KOPT-K1 (cell line): ENCODE data around the gene JMY.

Experiments used
- H3K27ac ChIP-seq: fragments of 200-600 bp; sonication (generic); 2 replicates; pipeline ENCODE4 v1.5.1; 2016; ENCODE audit warnings: antibody characterized with exemption, mild to moderate bottlenecking, low read depth, low read length; ENCODE audit not compliant: poor library complexity, severe bottlenecking
- H3K36me3 ChIP-seq: fragments of 200-600 bp; sonication (generic); 2 replicates; pipeline ENCODE4 v1.5.1; 2017; ENCODE audit warnings: antibody characterized with exemption, mild to moderate bottlenecking, low read length, moderate library complexity; ENCODE audit not compliant: insufficient read depth
- H3K9me3 ChIP-seq: fragments of 200-600 bp; sonication (generic); 2 replicates; pipeline ENCODE4 v1.5.1; 2017; ENCODE audit warnings: antibody characterized with exemption, low read length, mild to moderate bottlenecking; ENCODE audit not compliant: insufficient read depth, poor library complexity, severe bottlenecking

Gene JMY

DNA sequence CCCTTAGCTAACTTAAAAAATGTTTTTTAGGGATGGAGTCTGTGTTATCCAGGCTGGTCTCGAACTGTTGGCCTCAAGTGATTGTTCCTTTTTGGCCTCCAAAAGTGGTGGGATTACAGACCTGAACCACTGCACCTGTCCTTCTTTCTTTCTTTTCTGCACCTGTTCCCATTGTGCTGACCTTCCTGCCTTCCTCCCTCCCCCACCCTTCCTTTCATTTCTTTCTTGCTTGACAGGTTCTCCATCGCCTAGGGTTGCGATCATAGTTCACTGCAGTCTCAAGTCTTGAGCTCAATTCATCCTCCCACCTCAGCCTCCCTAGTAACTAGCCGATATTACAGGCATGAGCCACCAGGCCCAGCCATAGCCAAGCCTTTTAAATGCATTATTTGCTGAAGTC lies 20.6 kb downstream of the JMY start:
- Histone ChIP-seq H3K9me3 (peaks cover 8% of the 10 kb centered on the region), H3K36me3 (no peaks in the 10 kb centered on the region), H3K27ac (no peak overlapping the region)

DNA sequence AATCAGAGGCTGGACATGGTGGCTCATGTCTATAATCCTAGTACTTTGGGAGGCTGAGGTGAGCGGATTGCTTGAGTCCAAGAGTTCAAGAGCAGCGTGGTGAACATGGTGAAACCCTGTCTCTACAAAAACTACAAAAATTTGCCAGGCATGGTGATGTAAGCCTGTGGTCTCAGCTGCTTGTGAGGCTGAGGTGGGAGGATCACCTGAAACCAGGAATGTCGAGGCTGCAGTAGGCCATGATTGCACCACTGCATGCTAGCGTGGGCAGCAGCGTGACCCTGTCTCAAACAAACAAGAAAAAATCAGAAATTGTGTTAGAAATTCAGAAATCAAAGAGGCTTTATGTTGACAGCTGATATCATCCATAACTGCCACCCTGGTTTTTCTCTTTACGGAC lies 21.4 kb downstream of the JMY start:
- Histone ChIP-seq H3K36me3 (no peaks in the 10 kb centered on the region), H3K9me3 (peaks cover 8% of the 10 kb centered on the region), H3K27ac (no peak overlapping the region)

DNA sequence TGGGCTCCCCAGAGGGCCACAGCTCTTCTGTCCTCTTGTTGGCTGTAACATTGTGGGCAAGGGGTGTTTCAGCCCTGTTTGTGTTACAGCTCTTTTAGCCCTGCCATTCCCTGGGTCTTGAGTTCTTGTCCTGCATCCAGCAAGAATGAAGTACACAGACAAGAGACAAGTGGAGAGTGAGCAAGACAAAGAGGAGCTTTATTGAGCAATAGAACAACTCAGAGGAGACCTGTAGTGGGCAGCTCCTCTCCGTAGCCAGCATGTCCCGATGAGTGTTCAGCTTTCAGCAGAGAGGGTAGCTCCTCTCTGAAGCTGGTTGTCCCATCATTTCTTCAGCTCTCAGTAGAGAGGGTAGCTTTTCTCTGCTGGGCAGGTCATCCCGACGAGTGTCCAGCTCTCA lies 22.9 kb downstream of the JMY start:
- no peaks in the 10 kb centered on the region for H3K36me3 ChIP-seq
- H3K9me3 ChIP-seq = peaks cover 8% of the 10 kb centered on the region
- H3K27ac ChIP-seq = no peak overlapping the region

DNA sequence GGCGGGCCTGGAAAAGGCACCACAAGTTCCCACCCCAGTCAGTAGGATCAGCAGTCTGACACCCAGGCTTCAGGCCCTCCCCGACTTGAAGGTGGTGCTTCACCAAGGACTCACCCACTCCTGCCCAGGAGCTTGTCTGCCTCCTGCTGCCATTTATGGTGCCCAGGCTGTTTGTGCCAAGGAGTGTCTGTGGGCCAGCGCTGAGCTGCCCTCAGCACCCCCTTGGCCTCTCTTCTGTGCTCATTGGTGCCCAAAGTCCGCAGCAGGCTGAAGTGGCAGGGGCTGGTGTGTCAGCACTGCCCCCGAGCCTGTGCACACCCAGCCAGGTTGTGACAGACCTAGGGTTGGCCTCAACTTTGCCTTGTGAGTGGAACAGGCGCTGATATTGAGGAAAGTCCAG lies 23.5 kb downstream of the JMY start:
- no peak overlapping the region for H3K27ac ChIP-seq
- H3K36me3 ChIP-seq = no peaks in the 10 kb centered on the region
- H3K9me3 ChIP-seq = peaks cover 8% of the 10 kb centered on the region

DNA sequence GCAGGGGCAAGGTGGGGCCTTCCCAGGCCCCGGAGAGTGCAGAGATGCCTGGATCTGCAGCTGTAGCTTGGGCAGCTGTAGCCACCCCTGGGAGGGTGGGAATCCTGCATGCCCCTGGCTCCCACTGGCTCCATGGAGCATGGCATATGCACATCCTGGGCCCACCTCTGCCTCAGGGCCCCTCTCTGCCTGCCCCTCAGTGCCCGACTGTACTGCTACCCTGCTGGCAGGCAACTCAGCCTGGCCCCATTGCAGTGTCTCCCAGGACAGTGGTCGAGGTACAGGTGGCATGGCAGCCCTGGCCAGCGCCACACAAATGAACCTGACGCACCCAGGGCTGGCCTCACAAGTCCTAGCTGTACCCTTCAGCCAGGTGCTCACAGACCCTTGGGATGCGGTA lies 23.9 kb downstream of the JMY start:
- Histone ChIP-seq H3K27ac (no peak overlapping the region), H3K9me3 (peaks cover 8% of the 10 kb centered on the region), H3K36me3 (no peaks in the 10 kb centered on the region)

DNA sequence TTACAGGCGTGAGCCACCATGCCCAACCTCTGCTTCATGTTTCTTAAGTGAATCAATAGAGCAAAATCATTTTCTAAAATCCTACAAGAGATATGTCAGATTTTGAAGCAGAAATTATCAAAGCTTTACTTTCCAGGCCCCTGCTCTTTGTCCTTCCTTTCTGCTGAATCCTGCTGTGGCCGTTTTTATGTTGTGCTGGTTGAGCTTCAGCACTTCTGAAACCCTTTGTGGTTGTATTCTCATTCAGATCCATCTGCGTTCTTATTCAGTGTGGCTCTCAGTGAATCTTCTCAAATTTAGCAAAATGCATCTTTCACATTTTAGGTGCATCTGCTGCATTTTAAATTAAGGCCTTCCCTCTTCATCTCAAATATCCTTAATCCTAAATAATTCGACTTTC lies 26.0 kb downstream of the JMY start:
- Histone ChIP-seq H3K9me3 (peaks cover 8% of the 10 kb centered on the region), H3K27ac (no peak overlapping the region), H3K36me3 (no peaks in the 10 kb centered on the region)

DNA sequence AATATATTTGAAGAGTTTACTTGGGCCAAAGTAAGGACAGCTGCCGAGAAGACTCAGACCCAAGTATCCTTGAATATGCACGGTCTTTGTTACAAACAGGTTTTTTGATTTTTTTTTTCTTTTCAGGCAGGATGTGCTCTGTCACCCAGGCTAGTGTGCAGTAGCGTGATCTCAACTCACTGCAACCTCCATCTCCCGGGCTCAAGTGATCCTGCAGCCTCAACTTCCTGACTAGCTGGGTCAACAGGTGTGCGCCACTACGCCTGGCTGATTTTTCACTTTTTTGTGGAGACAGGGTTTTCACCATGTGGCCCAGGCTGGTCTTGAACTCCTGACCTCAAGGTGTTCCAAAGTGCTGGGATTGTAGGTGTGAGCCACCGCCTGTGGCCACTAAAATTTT lies 27.4 kb downstream of the JMY start:
- peaks cover 8% of the 10 kb centered on the region for H3K9me3 ChIP-seq
- no peaks in the 10 kb centered on the region for H3K36me3 ChIP-seq
- peak overlapping the region; percentile 9 for H3K27ac ChIP-seq

DNA sequence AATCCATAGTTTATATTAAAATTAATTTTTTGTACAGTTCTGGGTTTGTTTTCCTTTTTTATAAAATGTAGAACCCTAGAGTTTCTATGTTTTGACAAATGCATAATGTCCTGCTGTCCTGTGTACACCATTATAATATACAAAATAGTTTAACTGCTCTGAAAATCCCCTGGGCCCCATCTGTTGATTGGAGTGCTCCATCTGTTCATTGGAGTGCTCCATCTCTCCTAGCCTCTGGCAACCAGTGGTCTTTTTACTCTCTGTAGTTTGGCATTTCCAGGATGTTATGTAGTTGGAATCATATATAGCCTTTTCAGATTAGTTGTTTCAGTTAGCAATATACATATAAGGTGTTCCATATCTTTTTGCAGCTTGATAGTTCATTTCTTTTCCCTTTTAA lies 31.2 kb downstream of the JMY start:
- H3K36me3 ChIP-seq = no peaks in the 10 kb centered on the region
- H3K27ac ChIP-seq = no peak overlapping the region
- no peaks in the 10 kb centered on the region for H3K9me3 ChIP-seq

DNA sequence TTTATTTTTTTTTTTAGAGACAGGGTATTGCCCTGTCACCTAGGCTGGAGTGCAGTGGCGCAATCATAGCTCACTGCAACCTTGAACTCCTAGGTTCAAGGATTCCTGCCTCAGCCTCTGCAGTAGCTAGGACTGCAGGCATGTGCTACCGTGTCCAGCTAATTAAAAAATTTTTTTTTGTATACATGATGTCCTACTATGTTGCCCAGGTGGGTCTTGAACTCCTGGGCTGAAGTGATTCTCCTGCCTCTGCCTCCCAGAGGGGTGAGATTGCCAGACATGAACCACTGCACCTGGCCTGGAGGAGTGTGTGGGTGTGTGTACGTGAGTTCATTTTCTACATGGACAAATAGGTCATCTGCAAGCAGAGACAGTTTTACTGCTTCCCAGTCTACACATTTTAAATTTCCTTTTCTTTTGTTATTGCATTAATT lies 33.8 kb downstream of the JMY start:
- Histone ChIP-seq H3K9me3 (no peaks in the 10 kb centered on the region), H3K27ac (no peak overlapping the region), H3K36me3 (no peaks in the 10 kb centered on the region)

DNA sequence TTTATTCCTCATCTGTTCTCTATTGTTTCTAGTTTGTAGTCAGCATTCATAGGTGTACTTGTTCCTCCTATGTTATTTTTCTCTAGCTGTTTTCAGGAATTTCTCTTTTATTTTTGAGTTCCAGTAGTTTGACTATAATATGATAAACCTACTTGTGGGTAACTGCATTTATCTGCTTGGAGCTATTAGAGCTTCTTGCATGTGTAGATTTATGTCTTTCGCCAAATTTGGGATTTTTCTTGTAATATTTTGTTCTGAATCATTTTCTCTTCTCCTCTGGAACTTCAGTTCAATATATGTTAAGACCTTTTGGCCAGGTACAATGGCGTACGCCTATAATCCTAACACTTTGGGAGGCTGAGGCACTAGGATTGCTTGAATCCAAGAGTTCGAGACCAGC lies 37.4 kb downstream of the JMY start:
- no peaks in the 10 kb centered on the region for H3K36me3 ChIP-seq
- H3K9me3 ChIP-seq = no peaks in the 10 kb centered on the region
- H3K27ac ChIP-seq = no peak overlapping the region

DNA sequence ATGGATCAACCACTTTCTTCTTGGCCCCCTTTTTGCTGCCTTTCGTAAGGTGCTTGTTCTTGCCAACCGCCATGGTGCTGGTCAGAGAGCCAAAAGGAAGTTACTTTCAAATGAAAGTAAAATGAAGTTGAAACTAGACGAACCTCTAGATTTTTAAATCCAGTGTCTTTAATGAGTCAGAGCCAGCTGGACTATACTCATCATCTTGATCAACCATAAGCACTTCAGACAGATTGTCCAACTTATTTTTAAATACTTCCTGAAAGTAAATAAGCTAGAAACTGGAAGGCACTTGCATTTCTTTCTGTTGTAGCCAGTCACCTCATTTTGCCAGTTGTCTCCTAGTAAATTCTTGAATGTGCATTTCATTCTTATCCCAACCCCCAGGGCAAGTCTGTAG lies 48.9 kb downstream of the JMY start:
- no peaks in the 10 kb centered on the region for H3K36me3 ChIP-seq

DNA sequence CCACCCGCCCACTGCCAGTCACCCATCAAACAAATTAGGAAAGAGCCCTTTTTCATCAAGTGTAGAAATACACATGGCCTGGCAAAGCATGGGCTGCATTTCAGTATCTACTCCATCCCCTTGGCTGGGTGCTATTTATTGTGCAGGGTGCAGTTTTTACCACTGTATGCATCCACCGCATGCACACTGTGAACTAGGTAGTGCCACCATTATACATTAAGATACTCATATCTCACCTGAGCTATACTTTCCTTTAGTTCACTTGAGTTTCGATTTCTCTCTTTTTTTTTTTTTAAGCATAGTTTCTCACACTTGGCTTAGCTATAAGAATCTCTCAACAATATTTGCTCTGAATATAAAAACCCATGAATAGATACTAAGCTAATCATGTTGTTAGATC lies 49.4 kb downstream of the JMY start:
- Histone ChIP-seq H3K36me3 (no peaks in the 10 kb centered on the region), H3K27ac (no peak overlapping the region), H3K9me3 (no peaks in the 10 kb centered on the region)

More for the DNA sequence above, 48.9 kb downstream of the JMY start:
- H3K27ac ChIP-seq = no peak overlapping the region
- H3K9me3 ChIP-seq = no peaks in the 10 kb centered on the region

DNA sequence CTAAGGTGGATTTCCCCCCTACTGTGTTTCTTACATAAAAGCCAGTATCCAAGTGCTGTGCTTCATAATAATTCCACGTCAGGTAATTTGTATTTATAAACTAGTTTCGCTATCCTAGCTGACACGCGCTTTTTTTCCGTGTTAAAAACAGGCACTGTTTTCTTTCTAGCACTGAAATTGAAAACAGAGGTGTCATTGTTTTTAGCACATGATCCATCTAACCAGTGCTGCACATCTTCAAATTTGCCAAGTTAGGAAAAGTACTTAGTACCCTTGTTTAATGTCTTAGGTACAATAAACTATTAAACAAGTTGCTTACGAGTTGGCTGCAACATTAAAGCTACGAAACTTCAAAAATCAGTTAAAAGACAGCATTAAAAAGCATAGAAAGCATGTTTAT lies 49.9 kb downstream of the JMY start:
- Histone ChIP-seq H3K36me3 (no peaks in the 10 kb centered on the region; the same call in 1 of the 2 replicates), H3K9me3 (no peaks in the 10 kb centered on the region), H3K27ac (no peak overlapping the region)

DNA sequence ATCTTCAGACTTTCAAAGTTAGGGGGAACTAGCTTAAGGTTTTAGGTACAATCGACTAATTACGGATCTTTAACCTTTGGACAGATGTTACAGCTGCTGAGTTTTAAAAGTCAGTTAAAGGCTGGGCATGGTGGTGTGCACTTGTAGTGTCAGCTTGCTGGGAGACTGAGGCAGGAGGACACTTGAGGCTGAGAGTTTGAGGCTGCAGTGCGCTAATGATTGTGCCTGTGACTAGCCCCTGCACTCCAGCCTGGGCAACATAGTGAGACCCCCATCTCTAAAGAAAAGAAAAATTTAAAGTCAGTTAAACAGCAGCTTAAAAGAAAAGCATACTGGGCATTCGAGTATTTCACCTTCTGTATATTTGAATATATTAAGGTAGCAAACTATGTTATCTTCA lies 51.4 kb downstream of the JMY start:
- Histone ChIP-seq H3K9me3 (no peaks in the 10 kb centered on the region), H3K36me3 (peaks cover 14% of the 10 kb centered on the region), H3K27ac (no peak overlapping the region)

DNA sequence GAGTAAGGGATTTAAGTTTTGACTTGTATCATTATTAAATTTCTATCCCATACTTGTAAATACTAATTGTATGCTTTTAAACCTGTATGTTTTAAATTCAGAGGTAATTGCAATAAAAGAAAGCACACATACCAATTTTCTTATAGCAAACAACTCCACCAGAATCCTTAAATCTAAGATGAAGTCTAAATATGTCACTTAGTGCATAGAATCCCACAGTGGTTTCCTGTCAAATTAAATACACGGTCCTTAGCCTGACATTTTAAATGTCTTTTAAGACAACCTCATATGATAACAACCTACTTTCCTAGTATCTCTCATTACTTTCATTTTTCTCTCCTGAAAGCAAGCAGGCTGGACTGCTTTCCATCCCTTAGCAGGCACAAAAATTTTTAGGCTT lies 52.0 kb downstream of the JMY start:
- H3K27ac ChIP-seq = no peak overlapping the region
- no peaks in the 10 kb centered on the region for H3K9me3 ChIP-seq
- peaks cover 16% of the 10 kb centered on the region for H3K36me3 ChIP-seq

DNA sequence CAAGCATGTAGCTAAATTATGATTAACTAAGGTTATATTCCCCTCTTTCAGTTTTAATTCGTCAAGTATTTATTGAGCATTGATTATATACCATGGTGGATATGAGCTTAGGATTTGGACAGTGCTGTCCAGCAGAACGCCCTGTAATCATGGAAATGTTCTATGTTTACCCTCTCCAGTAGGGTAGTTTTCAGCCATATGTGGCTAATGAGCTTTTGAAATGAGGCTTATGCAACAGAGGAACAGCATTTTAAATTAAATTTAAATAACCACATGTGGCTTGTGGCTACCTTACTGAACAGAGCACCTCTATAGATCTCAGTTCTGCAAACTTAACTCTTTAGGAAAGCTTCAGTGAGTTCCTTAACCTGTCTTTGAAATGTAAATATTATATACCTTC lies 59.1 kb downstream of the JMY start:
- Histone ChIP-seq H3K36me3 (peaks cover 16% of the 10 kb centered on the region), H3K9me3 (no peaks in the 10 kb centered on the region), H3K27ac (no peak overlapping the region)

DNA sequence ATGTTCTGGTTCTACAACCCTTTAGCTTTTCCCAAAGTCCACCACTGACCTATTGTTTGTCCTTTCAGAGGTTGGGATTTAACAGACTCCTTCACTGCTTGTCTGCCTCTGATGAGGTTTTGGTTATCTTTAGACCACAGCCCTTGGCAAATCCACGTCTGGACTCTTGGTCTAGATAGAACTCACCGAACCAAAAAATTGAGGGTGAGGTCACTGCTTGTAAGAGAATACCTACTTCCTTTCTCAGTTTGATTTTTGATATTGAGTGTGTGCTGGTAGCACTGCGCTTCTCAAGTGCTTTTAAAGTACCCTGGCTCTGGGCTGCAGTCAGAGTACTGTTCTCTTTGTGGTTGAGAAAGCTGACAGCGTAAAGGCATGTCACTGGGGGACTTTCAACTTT lies 61.7 kb downstream of the JMY start:
- Histone ChIP-seq H3K9me3 (no peaks in the 10 kb centered on the region), H3K27ac (no peak overlapping the region), H3K36me3 (peaks cover 11% of the 10 kb centered on the region)
